PC-9 (cell line): Measurements from ENCODE around the gene VAX1.

Source experiments
- CTCF ChIP-seq: fragments of 200-600 bp; sonication (generic); conservative IDR thresholded peaks from 2 replicates; pipeline ENCODE4 v1.6.1; 2017; ENCODE audit warnings: mixed run types, antibody characterized with exemption, mild to moderate bottlenecking, moderate library complexity
- EZH2 ChIP-seq: fragments of 200-600 bp; sonication (generic); IDR thresholded peaks from 2 replicates; pipeline ENCODE4 v1.8.0; 2017; ENCODE audit warnings: antibody characterized with exemption, low read depth

GRCh38 chr10:117184821-117185220 lies 46.8 kb upstream of the VAX1 start:
- TF ChIP-seq CTCF (no peak), EZH2 (no peak)
